Endothelial cell (in vitro differentiated cells): Measurements from ENCODE around the gene TRIM44. TPM values are rescaled to one million over a fixed set of nuclear protein-coding genes. Genes with fewer than 3 reads are reported as not detected.
A peak's percentile ranks its signal among the peaks of the same experiment; 100 is the strongest.
"Not testable (repeated sequence)": the region's sequence is repeated elsewhere in the genome, so short reads cannot be mapped to it uniquely, and the experiment has no call there.

Experiments
- DNase-seq: peaks from one replicate; pipeline ENCODE4 v3.0.0; 2021; ENCODE audit warnings: low spot score
- H3K27ac Mint-ChIP-seq: one replicate; pipeline ENCODE4 v1.8.0; 2021; ENCODE audit warnings: mixed read lengths, inconsistent platforms; ENCODE audit not compliant: unreplicated experiment
- H3K27me3 Mint-ChIP-seq: one replicate; pipeline ENCODE4 v1.8.0; 2021; ENCODE audit warnings: mild to moderate bottlenecking, moderate library complexity, mixed read lengths, inconsistent platforms; ENCODE audit not compliant: unreplicated experiment
- H3K36me3 Mint-ChIP-seq: one replicate; pipeline ENCODE4 v1.8.0; 2021; ENCODE audit warnings: mild to moderate bottlenecking, low read depth, mixed read lengths, inconsistent platforms; ENCODE audit not compliant: unreplicated experiment
- H3K4me1 Mint-ChIP-seq: one replicate; pipeline ENCODE4 v1.8.0; 2021; ENCODE audit warnings: mild to moderate bottlenecking, mixed read lengths, inconsistent platforms; ENCODE audit not compliant: unreplicated experiment
- H3K4me3 Mint-ChIP-seq: one replicate; pipeline ENCODE4 v1.8.0; 2021; ENCODE audit warnings: mild to moderate bottlenecking, mixed read lengths, inconsistent platforms; ENCODE audit not compliant: unreplicated experiment
- H3K9me3 Mint-ChIP-seq: one replicate; pipeline ENCODE4 v1.8.0; 2021; ENCODE audit warnings: mixed read lengths, inconsistent platforms; ENCODE audit not compliant: unreplicated experiment
- CTCF ChIP-seq: fragments of 200-600 bp; sonication (generic); IDR thresholded peaks from one replicate; pipeline ENCODE4 v1.5.0; 2021; ENCODE audit warnings: antibody characterized with exemption; ENCODE audit not compliant: unreplicated experiment
- total RNA-seq: library from RNA; stranded (reverse); fragmentation: NEBNext Ultra II Directional; extraction: Animal tissue kit (Norgen Biotek cat#: 25700); gene quantifications from one replicate; pipeline ENCODE4 v1.2.1, GENCODE V29; 2021; ENCODE audit not compliant: unreplicated experiment

TRIM44 gene
- total RNA-seq, 1 donor from 2014 or later = 48.6 TPM

GRCh38 chr11:35752115-35752514 is 89.5 kb downstream of the TRIM44 start:
- H3K4me3 Mint-ChIP-seq = no peak overlapping the region
- DNase-seq = no peak
- peaks cover 2% of the 10 kb centered on the region for H3K36me3 Mint-ChIP-seq
- H3K27me3 Mint-ChIP-seq = no peaks in the 10 kb centered on the region
- peaks cover 18% of the 10 kb centered on the region for H3K4me1 Mint-ChIP-seq
- no peak for TF ChIP-seq CTCF
- peak overlapping the region; percentile 54 for H3K27ac Mint-ChIP-seq
- H3K9me3 Mint-ChIP-seq = no peaks in the 10 kb centered on the region

- not testable (repeated sequence) for H3K9me3 Mint-ChIP-seq, H3K27me3 Mint-ChIP-seq, H3K27ac Mint-ChIP-seq, H3K36me3 Mint-ChIP-seq, H3K4me3 Mint-ChIP-seq, DNase-seq
- peaks cover 18% of the 10 kb centered on the region for H3K4me1 Mint-ChIP-seq
These were observed 91.0 kb downstream of the TRIM44 start for GRCh38 chr11:35753573-35753972.

GRCh38 chr11:35759951-35760350 is 97.4 kb downstream of the TRIM44 start:
- not testable (repeated sequence) for H3K4me1 Mint-ChIP-seq, DNase-seq, H3K9me3 Mint-ChIP-seq, H3K4me3 Mint-ChIP-seq, H3K27me3 Mint-ChIP-seq, H3K27ac Mint-ChIP-seq
- peaks cover 11% of the 10 kb centered on the region for H3K36me3 Mint-ChIP-seq

- TF ChIP-seq CTCF = no peak
- Mint-ChIP-seq H3K9me3 (no peaks in the 10 kb centered on the region), H3K4me3 (no peak overlapping the region), H3K27ac (no peak overlapping the region), H3K27me3 (no peaks in the 10 kb centered on the region), H3K4me1 (peaks cover 3% of the 10 kb centered on the region), H3K36me3 (peaks cover 11% of the 10 kb centered on the region)
- DNase-seq = no peak
These were observed 99.3 kb downstream of the TRIM44 start for GRCh38 chr11:35761899-35762298.

GRCh38 chr11:35763301-35763700 is 100.7 kb downstream of the TRIM44 start:
- H3K27me3 Mint-ChIP-seq = no peaks in the 10 kb centered on the region
- H3K4me3 Mint-ChIP-seq = no peak overlapping the region
- no peak for DNase-seq
- H3K4me1 Mint-ChIP-seq = peaks cover 3% of the 10 kb centered on the region
- no peaks in the 10 kb centered on the region for H3K9me3 Mint-ChIP-seq
- TF ChIP-seq CTCF = no peak
- H3K36me3 Mint-ChIP-seq = peaks cover 4% of the 10 kb centered on the region
- no peak overlapping the region for H3K27ac Mint-ChIP-seq

GRCh38 chr11:35763765-35764164 is 101.2 kb downstream of the TRIM44 start:
- Mint-ChIP-seq H3K4me3 (no peak overlapping the region), H3K27me3 (no peaks in the 10 kb centered on the region), H3K9me3 (no peaks in the 10 kb centered on the region), H3K4me1 (peaks cover 3% of the 10 kb centered on the region), H3K27ac (no peak overlapping the region), H3K36me3 (peaks cover 4% of the 10 kb centered on the region)
- no peak for DNase-seq
- TF ChIP-seq CTCF = no peak
